Ascending aorta (tissue), 2 donors: Measurements from ENCODE around the gene ANXA6. TPM values are rescaled to one million over a fixed set of nuclear protein-coding genes. Genes with fewer than 3 reads are reported as not detected.

Experiments
- DNase-seq, 2 donors: peaks; one replicate each; pipeline ENCODE4 v3.0.0-alpha.2; 2019; ENCODE audit warnings: low spot score in 2 of 2
- H3K27ac ChIP-seq, 2 donors: fragments of 200-600 bp; sonication (generic); one replicate each; pipeline ENCODE4 v1.5.1; 2016 to 2017; ENCODE audit warnings: mild to moderate bottlenecking in 1 of 2
- H3K27me3 ChIP-seq: fragments of 200-600 bp; sonication (generic); one replicate; pipeline ENCODE4 v1.5.1; 2017
- H3K36me3 ChIP-seq, 2 donors: fragments of 200-600 bp; sonication (generic); one replicate each; pipeline ENCODE4 v1.5.1; 2016
- H3K4me1 ChIP-seq, 2 donors: fragments of 200-600 bp; sonication (generic); one replicate each; pipeline ENCODE4 v1.5.1; 2016 to 2017; ENCODE audit warnings: mild to moderate bottlenecking in 1 of 2
- H3K4me3 ChIP-seq, 2 donors: fragments of 200-600 bp; sonication (generic); one replicate each; pipeline ENCODE4 v1.5.1; 2016 to 2017; ENCODE audit warnings: mild to moderate bottlenecking in 1 of 2
- H3K9me3 ChIP-seq, 2 donors: fragments of 200-600 bp; sonication (generic); one replicate each; pipeline ENCODE4 v1.5.1; 2016
- intact Hi-C: fragments of 100-400 bp; cut with DNase I; formaldehyde crosslinking; loops from one replicate; pipeline ENCODE4 v1.15.1; 2023
- total RNA-seq: library from RNA; depleted of rRNA; stranded (reverse); fragments of >200 nt; gene quantifications from one replicate; pipeline ENCODE4 v1.1.0, GENCODE V29; 2016
- TF ChIP-seq, protein P1 (sequence below), 3 experiments: fragments of 200-600 bp in 2 of 3; fragments of 450-650 bp in 1 of 3; sonication (generic) in 2 of 3; IDR thresholded peaks; one replicate each; pipeline ENCODE4 v1.5.1; 2016 to 2019; ENCODE audit warnings: antibody characterized with exemption in 3 of 3, mild to moderate bottlenecking in 1 of 3, moderate library complexity in 1 of 3

The ANXA6 gene
- total RNA-seq, 1 donor from 2014 or later, result 334 TPM

DNA sequence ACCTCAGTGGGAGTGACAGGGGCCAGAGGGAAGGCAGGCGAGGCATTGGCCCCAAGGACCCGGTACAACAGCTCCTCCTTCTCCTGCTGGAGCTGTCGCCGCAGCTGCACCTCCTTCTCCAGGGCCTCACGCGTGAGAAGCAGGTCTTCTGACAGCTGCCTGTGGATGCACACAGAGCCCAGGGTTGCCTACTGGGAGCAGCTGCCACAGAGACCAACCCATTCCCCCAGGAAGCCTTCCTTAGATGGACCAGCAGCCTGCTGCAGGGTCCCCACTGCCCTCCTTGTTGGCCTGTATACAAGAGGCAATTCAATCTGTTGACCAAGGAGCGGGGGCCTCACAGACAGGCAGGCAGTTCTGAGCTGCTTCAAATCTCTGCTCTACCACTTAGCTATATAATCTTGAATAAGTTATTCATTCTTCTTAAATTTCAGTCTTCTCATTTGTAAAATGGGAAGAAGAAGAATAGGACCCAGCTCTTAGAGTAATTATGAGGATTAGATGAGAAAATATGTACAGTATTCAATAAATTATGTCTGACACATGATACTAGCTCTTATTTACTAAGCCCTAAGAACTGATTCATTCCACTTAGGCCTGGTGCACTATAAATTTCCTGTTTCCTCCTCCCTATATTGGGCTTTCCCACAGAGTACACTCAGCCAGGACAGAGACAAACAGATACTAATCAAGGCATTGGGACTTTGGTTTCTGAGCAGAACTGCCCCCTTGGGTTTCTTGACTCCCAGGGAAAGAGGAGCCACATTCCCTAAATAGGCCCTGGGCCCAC, 26.1 kb upstream of the ANXA6 start:
- H3K4me1 ChIP-seq, result no peaks in the 10 kb centered on the region
- intact Hi-C loops, result no loop called here
- no peaks in the 10 kb centered on the region for H3K9me3 ChIP-seq
- peaks cover 19 to 22% of the 10 kb centered on the region in 2 donors for H3K36me3 ChIP-seq
- no peak for DNase-seq
- no peaks in the 10 kb centered on the region for H3K27me3 ChIP-seq
- TF ChIP-seq, protein P1, sequence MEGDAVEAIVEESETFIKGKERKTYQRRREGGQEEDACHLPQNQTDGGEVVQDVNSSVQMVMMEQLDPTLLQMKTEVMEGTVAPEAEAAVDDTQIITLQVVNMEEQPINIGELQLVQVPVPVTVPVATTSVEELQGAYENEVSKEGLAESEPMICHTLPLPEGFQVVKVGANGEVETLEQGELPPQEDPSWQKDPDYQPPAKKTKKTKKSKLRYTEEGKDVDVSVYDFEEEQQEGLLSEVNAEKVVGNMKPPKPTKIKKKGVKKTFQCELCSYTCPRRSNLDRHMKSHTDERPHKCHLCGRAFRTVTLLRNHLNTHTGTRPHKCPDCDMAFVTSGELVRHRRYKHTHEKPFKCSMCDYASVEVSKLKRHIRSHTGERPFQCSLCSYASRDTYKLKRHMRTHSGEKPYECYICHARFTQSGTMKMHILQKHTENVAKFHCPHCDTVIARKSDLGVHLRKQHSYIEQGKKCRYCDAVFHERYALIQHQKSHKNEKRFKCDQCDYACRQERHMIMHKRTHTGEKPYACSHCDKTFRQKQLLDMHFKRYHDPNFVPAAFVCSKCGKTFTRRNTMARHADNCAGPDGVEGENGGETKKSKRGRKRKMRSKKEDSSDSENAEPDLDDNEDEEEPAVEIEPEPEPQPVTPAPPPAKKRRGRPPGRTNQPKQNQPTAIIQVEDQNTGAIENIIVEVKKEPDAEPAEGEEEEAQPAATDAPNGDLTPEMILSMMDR (IDR thresholded peaks at IDR 0.05), result no peak
- no peak overlapping the region for H3K4me3 ChIP-seq
- H3K27ac ChIP-seq, result no peak overlapping the region

DNA sequence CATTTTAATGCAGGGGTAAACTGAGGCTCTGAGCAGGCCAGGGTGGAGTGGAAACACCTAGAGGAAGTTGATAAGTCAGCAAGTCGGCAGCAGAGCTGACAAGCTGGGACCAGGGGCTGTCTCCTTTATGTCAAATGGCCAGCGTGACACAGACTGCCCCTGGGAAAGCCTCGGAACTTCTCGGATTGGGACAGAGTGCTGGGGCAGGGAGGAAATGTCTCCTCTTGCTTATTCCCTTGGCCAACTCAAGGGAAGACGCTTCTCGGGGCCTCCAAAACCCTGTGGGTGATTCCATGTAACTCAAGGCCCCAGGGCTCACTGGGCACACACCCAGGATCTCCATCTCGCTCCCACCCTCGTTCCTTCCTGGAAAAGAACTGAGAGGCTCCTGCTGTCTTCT, 25.4 kb upstream of the ANXA6 start:
- DNase-seq, result no peak
- H3K27me3 ChIP-seq, result no peaks in the 10 kb centered on the region

DNA sequence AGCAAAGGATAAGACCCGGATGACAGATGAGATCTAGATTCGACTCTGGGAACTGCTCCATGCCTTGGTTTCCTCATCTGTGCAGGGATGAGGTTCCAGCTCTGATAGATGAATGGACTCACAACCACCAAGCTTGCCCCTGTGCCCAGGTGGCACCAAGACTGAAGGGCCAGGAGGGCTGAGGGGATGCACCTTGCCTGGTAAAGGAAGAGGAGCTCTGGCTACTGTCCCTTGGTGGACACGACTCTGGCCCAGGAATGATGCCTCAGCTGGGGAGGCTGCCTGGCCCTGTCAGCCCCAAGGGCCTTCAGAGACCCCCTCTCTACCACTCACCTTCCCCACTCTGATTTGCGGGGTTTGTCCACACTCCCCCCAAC, 24.9 kb upstream of the ANXA6 start:
- H3K9me3 ChIP-seq, result no peaks in the 10 kb centered on the region
- peaks cover 19 to 22% of the 10 kb centered on the region in 2 donors for H3K36me3 ChIP-seq
- TF ChIP-seq, protein P1 (IDR thresholded peaks at IDR 0.05), result no peak
- H3K27me3 ChIP-seq, result no peaks in the 10 kb centered on the region
- H3K4me3 ChIP-seq, result no peak overlapping the region
- intact Hi-C loops, result no loop called here
- no peak overlapping the region for H3K27ac ChIP-seq
- no peaks in the 10 kb centered on the region for H3K4me1 ChIP-seq
- DNase-seq, result no peak

More for the DNA sequence above, 25.4 kb upstream of the ANXA6 start:
- TF ChIP-seq, protein P1 (IDR thresholded peaks at IDR 0.05), result no peak
- Histone ChIP-seq H3K4me1 (no peaks in the 10 kb centered on the region), H3K27ac (no peak overlapping the region), H3K4me3 (no peak overlapping the region), H3K36me3 (peaks cover 19 to 22% of the 10 kb centered on the region in 2 donors), H3K9me3 (no peaks in the 10 kb centered on the region)
- intact Hi-C loops, result no loop called here

DNA sequence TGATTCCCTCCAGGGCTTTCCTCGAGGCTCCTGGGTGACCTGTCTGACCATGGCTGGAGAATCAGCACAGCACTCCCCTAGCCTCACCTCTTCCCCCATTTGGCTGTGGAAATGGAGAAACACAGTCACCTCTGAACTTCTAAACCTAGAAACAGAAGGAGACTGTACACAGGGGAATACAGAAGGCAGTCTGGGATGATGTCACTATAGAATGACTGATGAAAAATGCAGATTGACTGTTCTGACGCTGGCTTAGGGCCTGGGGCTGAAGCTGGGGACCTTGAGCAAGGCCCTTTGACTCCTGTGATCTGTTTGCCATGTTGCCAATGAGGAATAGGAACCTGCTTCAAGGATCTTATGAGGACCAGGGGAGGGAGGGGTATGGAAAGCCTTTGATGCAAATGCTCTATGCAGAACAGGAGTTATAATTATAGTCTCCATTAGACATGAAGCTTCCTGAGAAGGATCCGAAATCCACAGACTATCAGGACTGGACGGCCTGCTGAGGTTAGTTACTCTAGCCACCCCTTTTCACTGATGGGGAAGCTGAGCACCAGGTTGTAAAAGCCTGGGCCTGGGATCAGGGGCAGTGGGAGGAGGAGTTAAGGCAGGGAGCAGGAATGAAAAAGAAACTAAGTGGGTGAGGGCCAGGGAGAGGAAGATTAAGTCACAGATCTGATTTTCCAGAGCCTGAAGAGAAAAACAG, 24.4 kb upstream of the ANXA6 start:
- intact Hi-C loops, result no loop called here
- no peak overlapping the region for H3K27ac ChIP-seq
- TF ChIP-seq, protein P1 (IDR thresholded peaks at IDR 0.05), result no peak
- peaks cover 19 to 22% of the 10 kb centered on the region in 2 donors for H3K36me3 ChIP-seq
- H3K4me3 ChIP-seq, result no peak overlapping the region
- DNase-seq, result no peak
- no peaks in the 10 kb centered on the region for H3K9me3 ChIP-seq
- no peaks in the 10 kb centered on the region for H3K27me3 ChIP-seq
- H3K4me1 ChIP-seq, result no peaks in the 10 kb centered on the region

DNA sequence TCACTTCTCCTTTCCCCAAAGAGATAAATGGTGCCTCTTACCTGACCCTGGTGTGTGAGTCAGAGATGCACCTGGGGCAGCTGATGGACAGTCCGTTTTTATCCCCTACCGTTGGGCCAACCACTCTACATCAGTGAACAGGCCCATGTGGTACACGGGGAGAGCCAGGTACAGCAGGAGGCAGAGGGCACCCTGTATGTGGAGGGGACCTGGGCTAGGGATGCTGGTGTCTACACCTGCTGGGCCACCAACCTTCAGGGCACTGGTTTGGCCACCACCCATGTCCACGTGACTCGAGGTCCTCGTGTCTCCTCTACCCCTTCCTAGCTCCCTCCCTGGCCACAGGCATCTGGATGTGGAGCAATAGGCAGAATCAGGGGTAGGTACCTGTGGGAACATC, 22.7 kb upstream of the ANXA6 start:
- intact Hi-C loops, result no loop called here
- Histone ChIP-seq H3K4me3 (no peak overlapping the region), H3K9me3 (no peaks in the 10 kb centered on the region), H3K27me3 (no peaks in the 10 kb centered on the region), H3K4me1 (no peaks in the 10 kb centered on the region), H3K36me3 (peaks cover 14 to 17% of the 10 kb centered on the region in 2 donors), H3K27ac (no peak overlapping the region)
- DNase-seq, result no peak
- TF ChIP-seq, protein P1 (IDR thresholded peaks at IDR 0.05), result no peak
